ENCODE data around the gene CES2. TPM values are rescaled to one million over a fixed set of nuclear protein-coding genes. Genes with fewer than 3 reads are reported as not detected.
A peak's percentile ranks its signal among the peaks of the same experiment; 100 is the strongest.

The CES2 gene
- total RNA-seq, 3 donors from 2014 or later = 25.9 to 33.1 (median 31.9) TPM

DNA sequence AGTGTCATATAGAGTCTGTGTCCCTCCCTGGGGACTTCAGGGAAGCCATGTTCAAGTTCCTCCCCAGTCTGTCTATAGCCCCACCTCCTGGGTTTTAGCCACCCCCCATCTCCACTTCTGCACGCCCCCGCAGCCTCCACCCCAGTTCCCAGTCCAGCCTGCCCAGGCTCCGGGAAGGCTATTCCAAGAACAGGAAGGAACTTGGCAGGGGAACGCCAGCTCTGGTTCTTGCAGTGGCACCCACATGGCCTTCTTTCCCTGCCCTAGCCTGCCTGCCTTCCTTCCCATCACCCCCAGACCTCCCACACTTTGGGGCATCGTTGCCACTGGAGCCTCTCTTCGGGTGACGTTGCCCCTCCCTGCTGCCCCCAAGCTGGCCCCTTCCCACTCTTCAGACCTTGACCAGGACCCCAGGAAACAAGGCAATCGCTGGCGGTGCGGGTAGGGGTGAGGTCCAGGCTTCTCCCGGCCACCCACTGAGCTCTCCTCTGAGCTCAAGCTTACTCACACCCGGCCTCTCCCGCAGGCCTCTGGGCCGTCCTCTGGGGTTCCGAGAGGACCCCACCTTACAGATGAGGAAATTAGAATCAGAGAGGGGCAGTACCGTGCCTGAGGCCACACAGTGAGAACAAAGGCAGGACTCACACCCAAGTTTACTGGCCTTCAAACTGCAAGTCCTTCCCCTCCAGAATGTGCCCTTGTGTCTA, 43.8 kb downstream of the CES2 start:
- Histone ChIP-seq H3K36me3 (no peaks in the 10 kb centered on the region), H3K27ac (peak overlapping the region in 1 of 2 donors; percentile 48), H3K4me3 (no peak overlapping the region), H3K9me3 (no peaks in the 10 kb centered on the region), H3K4me1 (no peaks in the 10 kb centered on the region), H3K27me3 (no peaks in the 10 kb centered on the region)
- TF ChIP-seq POLR2A (IDR thresholded peaks at IDR 0.05) (no peak), POLR2AphosphoS5 (IDR thresholded peaks at IDR 0.05) (no peak)
- TF ChIP-seq, protein P1, sequence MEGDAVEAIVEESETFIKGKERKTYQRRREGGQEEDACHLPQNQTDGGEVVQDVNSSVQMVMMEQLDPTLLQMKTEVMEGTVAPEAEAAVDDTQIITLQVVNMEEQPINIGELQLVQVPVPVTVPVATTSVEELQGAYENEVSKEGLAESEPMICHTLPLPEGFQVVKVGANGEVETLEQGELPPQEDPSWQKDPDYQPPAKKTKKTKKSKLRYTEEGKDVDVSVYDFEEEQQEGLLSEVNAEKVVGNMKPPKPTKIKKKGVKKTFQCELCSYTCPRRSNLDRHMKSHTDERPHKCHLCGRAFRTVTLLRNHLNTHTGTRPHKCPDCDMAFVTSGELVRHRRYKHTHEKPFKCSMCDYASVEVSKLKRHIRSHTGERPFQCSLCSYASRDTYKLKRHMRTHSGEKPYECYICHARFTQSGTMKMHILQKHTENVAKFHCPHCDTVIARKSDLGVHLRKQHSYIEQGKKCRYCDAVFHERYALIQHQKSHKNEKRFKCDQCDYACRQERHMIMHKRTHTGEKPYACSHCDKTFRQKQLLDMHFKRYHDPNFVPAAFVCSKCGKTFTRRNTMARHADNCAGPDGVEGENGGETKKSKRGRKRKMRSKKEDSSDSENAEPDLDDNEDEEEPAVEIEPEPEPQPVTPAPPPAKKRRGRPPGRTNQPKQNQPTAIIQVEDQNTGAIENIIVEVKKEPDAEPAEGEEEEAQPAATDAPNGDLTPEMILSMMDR (IDR thresholded peaks at IDR 0.05) = no peak
- DNase-seq (ENCODE audit: low spot score in 2 of 2) = no peak
- intact Hi-C loops (cut with DNase I; ENCODE audit: low total_unique reads) = no loop called here

DNA sequence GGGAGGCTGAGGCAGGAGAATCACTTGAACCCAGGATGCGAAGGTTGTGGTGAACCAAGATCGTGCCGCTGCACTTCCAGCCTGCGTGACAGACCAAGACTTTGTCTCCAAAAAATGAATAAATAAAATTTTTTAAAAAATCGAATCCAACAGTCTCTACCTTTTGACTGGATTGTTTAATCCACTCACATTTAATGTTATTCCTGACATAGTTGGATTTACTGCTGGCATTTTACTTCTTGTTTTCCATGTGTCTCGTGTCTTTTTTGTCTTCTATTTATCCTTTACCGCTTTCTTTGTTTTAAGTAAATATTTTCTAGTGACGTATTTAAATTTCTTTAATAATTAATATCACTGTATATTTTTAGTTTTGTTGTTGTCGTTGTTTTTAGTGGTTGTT, 47.7 kb downstream of the CES2 start:
- intact Hi-C loops (cut with DNase I; ENCODE audit: low total_unique reads) = no loop called here
- no peak overlapping the region for H3K4me3 ChIP-seq
- no peaks in the 10 kb centered on the region for H3K36me3 ChIP-seq
- TF ChIP-seq, protein P1 (IDR thresholded peaks at IDR 0.05) = no peak
- TF ChIP-seq POLR2AphosphoS5 (IDR thresholded peaks at IDR 0.05) (no peak), POLR2A (IDR thresholded peaks at IDR 0.05) (no peak)
- no peak for DNase-seq (ENCODE audit: low spot score in 2 of 2)
- H3K4me1 ChIP-seq = no peaks in the 10 kb centered on the region
- no peaks in the 10 kb centered on the region for H3K27me3 ChIP-seq
- H3K27ac ChIP-seq = no peak overlapping the region
- no peaks in the 10 kb centered on the region for H3K9me3 ChIP-seq

DNA sequence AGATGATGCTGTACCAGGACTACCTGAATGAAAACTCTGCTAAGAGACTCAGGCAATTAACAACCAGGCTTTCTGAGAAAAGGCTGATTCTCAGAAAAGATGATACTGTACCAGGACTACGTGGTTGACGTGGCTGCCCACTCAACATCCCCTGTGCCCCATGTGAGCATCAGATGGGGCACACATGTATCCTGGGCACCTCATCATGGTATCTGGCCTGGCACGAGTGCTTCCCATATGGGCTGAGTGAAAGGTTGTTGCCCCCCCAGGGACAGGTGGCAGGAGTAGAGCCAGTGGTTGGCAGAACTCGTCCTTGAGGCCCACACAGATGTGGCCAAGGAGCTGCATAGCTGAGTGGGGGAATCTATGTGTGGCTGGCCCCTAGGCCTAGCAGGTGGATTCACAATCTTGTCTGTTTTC, 49.6 kb downstream of the CES2 start:
- no peaks in the 10 kb centered on the region for H3K4me1 ChIP-seq
- H3K9me3 ChIP-seq = no peaks in the 10 kb centered on the region
- intact Hi-C loops (cut with DNase I; ENCODE audit: low total_unique reads) = no loop called here
- H3K36me3 ChIP-seq = no peaks in the 10 kb centered on the region
- TF ChIP-seq, protein P1 (IDR thresholded peaks at IDR 0.05) = no peak
- no peak for TF ChIP-seq POLR2AphosphoS5 (IDR thresholded peaks at IDR 0.05)
- no peak for TF ChIP-seq POLR2A (IDR thresholded peaks at IDR 0.05)
- DNase-seq (ENCODE audit: low spot score in 2 of 2) = no peak
- H3K27me3 ChIP-seq = no peaks in the 10 kb centered on the region
- H3K4me3 ChIP-seq = no peak overlapping the region
- H3K27ac ChIP-seq = no peak overlapping the region

DNA sequence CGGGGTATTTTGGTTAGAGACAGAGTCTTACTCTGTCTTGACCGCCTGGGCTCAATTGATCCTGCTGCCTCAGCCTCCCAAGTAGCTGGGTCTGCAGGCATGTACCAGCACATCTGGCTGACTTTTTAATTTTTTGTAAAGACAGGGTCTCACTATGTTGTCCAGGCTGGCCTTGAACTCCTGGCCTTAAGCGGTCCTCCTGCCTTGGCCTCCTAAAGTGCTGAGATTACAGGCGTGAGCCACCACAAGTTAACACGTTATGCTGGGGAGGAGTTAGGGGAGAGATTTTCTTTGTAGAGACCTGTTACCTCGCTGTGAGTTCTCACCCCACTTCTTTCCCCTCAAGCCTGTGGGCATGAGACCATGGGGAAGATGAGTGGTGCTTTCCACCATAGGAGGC, 51.2 kb downstream of the CES2 start:
- TF ChIP-seq, protein P1 (IDR thresholded peaks at IDR 0.05) = no peak
- TF ChIP-seq POLR2AphosphoS5 (IDR thresholded peaks at IDR 0.05) (no peak), POLR2A (IDR thresholded peaks at IDR 0.05) (no peak)
- intact Hi-C loops (cut with DNase I; ENCODE audit: low total_unique reads) = no loop called here
- no peaks in the 10 kb centered on the region for H3K9me3 ChIP-seq

DNA sequence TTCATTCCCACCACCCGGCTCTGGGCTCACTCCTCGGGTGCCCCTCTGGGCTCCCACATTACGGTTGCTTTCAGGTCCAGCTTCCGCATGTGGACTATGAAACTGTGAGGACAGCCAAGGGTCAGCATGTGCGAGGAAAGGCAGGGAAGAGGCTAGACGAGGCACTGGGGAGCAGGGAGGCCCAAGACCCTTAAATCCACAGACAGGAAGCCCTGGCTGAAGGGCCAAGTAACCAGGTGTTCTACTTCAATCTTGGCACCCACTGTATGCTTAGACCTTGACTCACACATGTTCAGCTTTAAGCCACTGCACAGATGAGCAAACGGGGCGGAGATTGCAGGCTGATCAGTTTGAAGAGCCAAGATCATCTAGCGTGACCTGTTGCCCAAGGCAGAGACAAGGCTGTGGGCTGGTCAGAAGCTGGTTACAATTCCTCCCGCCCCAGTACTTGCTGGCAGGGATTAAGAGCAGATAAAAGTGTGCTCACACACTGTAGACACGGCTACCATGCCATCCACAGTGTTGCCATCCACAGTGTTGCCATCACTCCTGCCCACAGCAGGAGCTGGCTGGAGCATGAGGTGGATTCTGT, 53.0 kb downstream of the CES2 start, which contains the start of gene CES4A:
CES4A (plus strand) TSS at position 393 of the 592 bp plus-strand sequence; CDS start at position 577, 184 bp downstream.
- Histone ChIP-seq H3K4me1 (no peaks in the 10 kb centered on the region), H3K27me3 (no peaks in the 10 kb centered on the region), H3K27ac (no peak within 1 kb of the TSS), H3K4me3 (no peak within 1 kb of the TSS), H3K36me3 (no peaks in the 10 kb centered on the region), H3K9me3 (no peaks in the 10 kb centered on the region)
- DNase-seq (ENCODE audit: low spot score in 2 of 2) = no peak
- intact Hi-C loops (cut with DNase I; ENCODE audit: low total_unique reads) = no loop called here
- TF ChIP-seq, protein P1 (IDR thresholded peaks at IDR 0.05) = no peak
- no peak for TF ChIP-seq POLR2A (IDR thresholded peaks at IDR 0.05)
- TF ChIP-seq POLR2AphosphoS5 (IDR thresholded peaks at IDR 0.05) = no peak

More for the DNA sequence above, 51.2 kb downstream of the CES2 start:
- DNase-seq (ENCODE audit: low spot score in 2 of 2) = no peak
- H3K4me1 ChIP-seq = no peaks in the 10 kb centered on the region
- H3K27me3 ChIP-seq = no peaks in the 10 kb centered on the region
- no peak overlapping the region for H3K27ac ChIP-seq
- no peaks in the 10 kb centered on the region for H3K36me3 ChIP-seq
- H3K4me3 ChIP-seq = no peak overlapping the region
